GOT3 (cell line): ENCODE results near the gene VWA5A.
"Not testable (repeated sequence)": the region's sequence is repeated elsewhere in the genome, so short reads cannot be mapped to it uniquely, and the experiment has no call there.

Experiments used
- DNase-seq: peaks from one replicate; lab custom pipeline; 2025; ENCODE audit warnings: mixed read lengths; lab: John Stamatoyannopoulos, UW

Gene VWA5A

DNA sequence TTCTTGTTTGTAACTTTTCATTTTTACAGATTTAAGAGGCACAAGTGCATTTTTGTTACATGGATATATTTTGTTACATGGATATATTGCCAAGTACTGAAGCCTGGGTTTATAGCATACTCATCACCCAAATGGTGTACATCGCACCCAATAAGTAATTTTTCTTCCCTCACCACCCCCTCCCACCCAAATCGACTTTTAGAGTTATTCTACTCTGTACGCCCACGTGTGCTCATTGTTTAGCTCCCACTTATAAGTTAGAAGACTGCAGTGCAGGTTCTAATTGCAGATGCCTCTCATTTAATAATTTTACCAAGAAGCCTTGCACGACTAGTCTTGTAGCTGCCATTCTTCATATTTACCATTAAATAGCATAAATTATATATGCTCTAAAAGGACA, 20.5 kb upstream of the VWA5A start:
- no peak for DNase-seq

GRCh38 chr11:124096364-124096763, 18.9 kb upstream of the VWA5A start:
- no peak for DNase-seq

- no peak for DNase-seq
Observed at GRCh38 chr11:124098141-124098540, 17.1 kb upstream of the VWA5A start.

GRCh38 chr11:124101737-124102136, 13.5 kb upstream of the VWA5A start:
- no peak for DNase-seq

- no peak for DNase-seq
Observed at GRCh38 chr11:124108156-124108555, 7.1 kb upstream of the VWA5A start.

DNA sequence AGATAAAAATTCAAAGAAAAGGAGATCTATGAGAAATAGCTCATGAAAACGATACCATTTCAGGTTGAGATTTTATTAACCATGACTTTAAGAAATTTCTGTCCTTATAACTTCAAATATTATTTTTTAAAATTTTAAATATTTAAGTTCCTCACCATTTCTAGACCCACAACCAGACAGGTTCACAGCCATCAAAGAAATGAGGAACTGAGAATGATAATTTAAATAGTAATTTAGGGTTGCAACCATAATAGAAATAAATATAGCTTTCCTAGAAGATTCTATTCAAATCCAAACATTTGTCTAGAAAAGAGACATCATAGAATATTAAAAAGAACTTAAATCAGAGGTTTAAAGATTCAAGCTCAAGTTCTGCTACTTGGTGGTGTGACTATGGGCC, 5.9 kb upstream of the VWA5A start:
- DNase-seq = no peak

- no peak for DNase-seq
Observed at GRCh38 chr11:124110201-124110600, 5.0 kb upstream of the VWA5A start.

- DNase-seq = no peak
Observed at GRCh38 chr11:124113890-124114289, 1.4 kb upstream of the VWA5A start.

DNA sequence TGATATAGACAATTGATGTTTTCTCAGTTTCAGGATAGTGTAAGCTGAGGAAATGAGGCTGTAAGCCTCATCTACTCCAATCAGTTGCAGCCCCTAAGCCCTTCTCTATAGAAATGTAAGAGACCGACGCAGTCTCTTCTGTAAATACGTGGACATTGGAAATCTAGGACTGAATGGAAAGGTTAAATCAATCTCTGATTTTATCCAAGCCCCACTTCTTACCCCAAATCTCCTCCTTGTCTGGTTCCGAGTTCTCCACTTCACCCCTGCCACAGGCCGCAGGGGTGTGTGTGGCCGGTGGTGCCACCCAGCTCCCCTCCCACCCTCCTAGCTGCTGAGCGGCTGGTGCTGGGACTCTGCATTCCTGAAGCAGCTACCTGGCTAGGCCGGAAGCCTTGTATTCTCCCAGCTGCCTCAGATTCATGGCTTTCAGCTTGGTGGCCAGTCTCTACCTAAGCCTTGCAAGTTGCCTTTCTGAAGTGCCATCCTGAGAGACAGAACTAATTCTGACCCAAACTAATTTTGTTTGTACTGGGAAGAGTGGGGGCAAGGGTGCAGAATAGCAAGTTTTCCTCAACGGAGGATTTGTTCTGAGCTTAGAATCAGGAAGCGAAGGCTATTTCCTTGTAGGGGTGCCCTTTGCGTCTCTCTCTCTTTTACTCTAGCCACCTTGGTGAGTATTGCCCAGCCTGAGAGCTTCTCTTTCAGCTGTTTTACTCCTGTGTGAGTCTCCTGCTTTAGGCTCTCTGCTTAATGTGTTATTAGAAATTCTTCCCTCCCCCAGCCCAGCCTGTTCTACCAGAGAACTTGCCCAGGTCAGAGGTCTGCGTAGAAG, 749 bp downstream of the VWA5A start:
- DNase-seq = no peak

GRCh38 chr11:124119103-124119502, 3.9 kb downstream of the VWA5A start:
- DNase-seq = no peak

GRCh38 chr11:124120891-124121290, 5.6 kb downstream of the VWA5A start:
- DNase-seq = no peak

DNA sequence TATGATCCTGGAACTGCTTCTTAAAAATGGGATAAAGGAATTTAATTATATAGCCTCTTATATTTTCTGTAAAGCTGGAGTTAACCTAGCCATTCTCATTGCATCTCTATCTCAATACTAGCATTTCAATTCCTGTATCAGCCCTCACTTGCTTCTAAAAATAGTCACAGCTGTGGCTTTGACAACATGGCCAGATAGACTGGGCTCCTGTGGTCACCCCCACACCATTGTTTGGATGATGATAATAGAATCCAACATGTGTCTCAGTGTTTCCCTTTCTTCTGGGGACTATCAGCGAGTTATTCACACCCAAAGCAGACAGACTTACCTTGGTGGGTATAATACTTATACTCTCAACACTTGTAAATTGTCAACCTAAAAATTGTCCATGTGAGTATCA, 6.9 kb downstream of the VWA5A start:
- DNase-seq = no peak

GRCh38 chr11:124123622-124124021, 8.4 kb downstream of the VWA5A start:
- DNase-seq = no peak

GRCh38 chr11:124127134-124127533, 11.9 kb downstream of the VWA5A start:
- DNase-seq = not testable (repeated sequence)

DNA sequence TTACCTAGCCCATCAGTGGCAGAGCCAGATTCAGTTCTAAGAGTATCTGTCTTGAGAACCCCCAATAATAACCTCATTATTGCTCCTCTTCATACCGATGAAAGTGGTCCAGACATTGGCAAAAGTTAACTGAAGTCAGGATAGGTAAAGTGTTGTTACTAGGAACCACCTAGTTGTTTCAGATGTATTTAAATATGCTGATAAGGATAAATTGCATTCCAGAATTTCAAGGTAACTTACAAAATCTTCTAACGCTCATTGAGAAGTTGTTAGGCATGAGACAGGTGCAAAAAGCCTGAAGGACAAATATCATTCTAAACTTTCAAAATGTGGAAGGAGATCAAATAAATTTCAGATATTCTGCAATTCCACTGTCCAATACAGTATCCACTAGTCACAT, 27.8 kb downstream of the VWA5A start:
- DNase-seq = no peak

DNA sequence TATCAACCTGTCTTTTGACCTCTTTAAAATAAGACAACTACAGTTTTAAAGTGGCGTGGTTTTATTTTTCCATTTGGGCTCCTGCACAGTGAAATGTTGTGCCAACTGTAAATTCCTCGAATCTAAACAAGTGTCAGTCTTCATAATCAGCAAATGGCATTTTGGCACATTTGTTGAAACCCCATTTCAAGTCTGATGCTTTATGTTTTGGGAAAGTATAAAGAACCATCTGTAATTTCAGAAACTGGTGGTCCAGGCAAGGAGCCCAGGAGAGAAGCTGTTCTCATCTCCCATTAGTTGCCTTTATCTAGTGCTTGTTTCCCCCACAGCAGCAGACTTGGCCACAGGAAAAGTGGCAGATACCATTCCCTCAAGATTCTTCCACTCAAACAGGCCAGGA, 32.7 kb downstream of the VWA5A start:
- DNase-seq = no peak

GRCh38 chr11:124150684-124151083, 35.4 kb downstream of the VWA5A start:
- DNase-seq = no peak

DNA sequence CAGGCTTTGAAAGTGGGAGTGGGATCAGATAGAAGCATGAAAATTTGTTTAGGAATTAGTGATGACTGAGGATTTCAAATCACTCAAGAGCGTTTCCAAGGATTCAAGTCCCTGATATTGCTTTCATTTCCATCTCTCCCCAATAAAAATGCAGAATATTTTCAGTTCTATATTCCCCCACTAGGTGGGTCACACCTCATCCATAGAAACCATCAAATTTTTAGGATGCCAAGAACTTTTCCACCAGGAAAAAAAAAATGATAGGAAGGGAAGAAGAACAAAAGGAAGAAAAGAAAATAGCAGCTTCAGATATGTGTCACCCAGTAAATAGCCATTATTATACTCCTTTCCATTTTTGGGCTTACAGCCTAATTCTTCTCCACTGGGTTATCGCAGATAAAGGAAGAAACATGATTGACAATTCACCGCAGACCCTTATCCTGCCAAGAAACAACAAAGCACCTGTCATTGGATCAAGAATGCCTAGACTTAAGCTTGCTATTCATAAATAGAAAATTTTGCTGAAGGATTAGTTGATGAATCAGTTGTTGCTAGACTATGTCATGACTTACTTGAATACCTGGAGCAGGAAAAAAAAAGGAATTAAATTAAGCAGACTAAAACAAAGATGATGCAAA, 37.6 kb downstream of the VWA5A start:
- DNase-seq = no peak

DNA sequence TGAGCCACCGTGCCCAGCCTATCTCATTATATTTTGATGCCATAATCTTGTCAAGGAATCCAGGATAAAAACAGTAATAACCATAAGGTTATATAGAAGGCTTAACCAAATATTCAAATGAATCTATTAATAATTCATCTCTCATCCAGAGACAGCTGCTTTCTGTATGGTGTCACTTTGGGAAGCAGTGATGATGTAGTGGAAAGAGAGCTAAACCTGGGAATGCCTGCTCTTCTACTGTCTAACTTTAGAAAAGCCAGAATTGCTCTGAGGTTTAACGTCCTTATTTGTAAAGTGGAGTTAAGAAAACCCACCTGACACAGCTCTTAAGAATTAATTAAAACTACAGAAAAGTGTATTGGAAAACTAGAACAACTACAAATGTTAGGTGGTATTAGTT, 38.6 kb downstream of the VWA5A start:
- no peak for DNase-seq

- DNase-seq = no peak
Observed at GRCh38 chr11:124159481-124159880, 44.2 kb downstream of the VWA5A start.

DNA sequence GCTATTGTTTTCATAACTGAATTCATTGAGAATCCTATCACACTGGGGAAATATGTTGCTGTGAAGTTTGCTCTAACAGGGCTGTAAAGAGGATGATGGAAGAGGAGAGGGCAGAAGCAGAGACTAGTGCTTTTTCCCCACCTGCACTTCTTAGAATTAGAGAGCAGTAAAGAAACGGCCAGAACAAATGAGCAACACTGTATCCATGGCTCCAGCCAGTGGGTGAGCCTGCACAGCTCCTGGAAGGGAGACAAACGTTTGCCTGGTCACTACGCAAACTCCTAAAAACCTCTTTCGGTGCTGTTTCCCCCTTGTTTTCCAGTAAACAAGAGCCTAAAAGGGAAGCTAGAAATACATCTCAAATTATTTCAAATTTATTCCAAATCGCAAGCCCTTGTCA, 45.7 kb downstream of the VWA5A start:
- DNase-seq = no peak

DNA sequence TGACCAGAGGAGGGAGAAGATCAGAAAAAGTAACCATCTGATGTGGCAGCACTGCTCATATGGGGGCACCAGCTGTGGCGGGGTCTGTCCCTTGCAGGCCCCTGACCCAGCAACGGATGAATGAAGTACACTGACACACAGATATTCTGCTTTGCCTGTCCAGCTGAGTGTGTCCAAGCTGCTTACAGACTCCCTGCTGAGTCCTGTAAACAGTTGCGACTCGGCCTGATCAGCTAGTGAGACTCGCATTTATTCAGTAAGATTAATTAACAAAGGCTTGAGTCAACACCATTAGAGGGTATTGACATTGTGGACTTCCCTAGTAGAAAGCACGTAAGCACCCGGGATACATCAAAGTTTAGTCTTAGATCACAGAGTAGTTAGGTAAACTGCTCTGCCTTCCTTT, 52.6 kb downstream of the VWA5A start:
- DNase-seq = no peak

DNA sequence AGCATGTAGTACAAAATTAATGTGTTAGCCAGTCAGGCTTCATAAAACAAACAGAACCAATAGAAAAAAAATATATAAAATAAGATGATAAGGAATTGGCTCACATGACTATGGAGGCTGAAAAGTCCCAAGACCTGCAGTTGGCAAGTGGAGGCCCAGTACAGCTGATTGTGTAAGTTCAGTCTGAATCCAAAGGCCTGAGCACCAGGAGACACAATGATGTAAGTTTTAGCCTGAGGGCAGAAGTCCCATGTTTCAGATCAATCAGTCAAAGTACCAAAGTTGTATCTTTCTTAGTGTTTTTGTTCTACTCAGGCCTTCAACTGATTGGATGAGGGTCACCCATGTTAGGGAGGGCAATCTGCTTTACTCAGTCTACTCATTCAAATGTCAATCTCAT, 53.5 kb downstream of the VWA5A start:
- DNase-seq = no peak

DNA sequence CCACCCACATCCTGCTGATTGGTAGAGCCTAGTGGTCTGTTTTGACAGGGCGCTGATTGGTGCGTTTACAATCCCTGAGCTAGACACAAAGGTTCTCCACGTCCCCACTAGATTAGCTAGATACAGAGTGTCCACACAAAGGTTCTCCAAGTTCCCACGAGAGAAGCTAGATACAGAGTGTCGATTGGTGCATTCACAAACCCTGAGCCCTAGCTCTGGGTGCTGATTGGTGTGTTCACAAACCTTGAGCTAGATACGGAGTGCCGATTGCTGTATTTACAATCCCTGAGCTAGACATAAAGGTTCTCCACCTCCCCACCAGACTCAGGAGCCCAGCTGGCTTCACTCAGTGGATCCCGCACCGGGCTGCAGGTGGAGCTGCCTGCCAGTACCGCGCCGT, 55.1 kb downstream of the VWA5A start:
- DNase-seq = not testable (repeated sequence)
